Central memory CD8-positive, alpha-beta T cell (primary cell): Measurements from ENCODE around the gene NPIPB2.

ENCODE experiments used
- ATAC-seq: fragments of 150-1000 bp; cut with Tn5 transposase; replicated peaks from 2 replicates; pipeline ENCODE4 v1.10.0; 2022; ENCODE audit warnings: mild to moderate bottlenecking, moderate FRiP score, moderate number of reproducible peaks; ENCODE audit not compliant: poor library complexity, severe bottlenecking; ENCODE audit errors: extremely low read depth
- DNase-seq, 2 donors: peaks; one replicate each; pipeline ENCODE4 v3.0.0; 2021; ENCODE audit warnings: low spot score in 2 of 2
- H3K27ac Mint-ChIP-seq: one replicate; pipeline ENCODE4 v1.8.0; 2022; ENCODE audit warnings: low read depth, mild to moderate bottlenecking, moderate library complexity, mixed read lengths
- H3K27me3 Mint-ChIP-seq: one replicate; pipeline ENCODE4 v1.8.0; 2022; ENCODE audit warnings: mixed read lengths
- H3K36me3 Mint-ChIP-seq: one replicate; pipeline ENCODE4 v1.8.0; 2022; ENCODE audit warnings: mild to moderate bottlenecking, moderate library complexity, mixed read lengths; ENCODE audit not compliant: insufficient read depth
- H3K4me1 Mint-ChIP-seq: one replicate; pipeline ENCODE4 v1.8.0; 2022; ENCODE audit warnings: mixed read lengths
- H3K4me3 Mint-ChIP-seq: one replicate; pipeline ENCODE4 v1.8.0; 2022; ENCODE audit warnings: mild to moderate bottlenecking, moderate library complexity, mixed read lengths
- H3K9me3 Mint-ChIP-seq: one replicate; pipeline ENCODE4 v1.8.0; 2022; ENCODE audit warnings: mixed read lengths

NPIPB2 gene

DNA sequence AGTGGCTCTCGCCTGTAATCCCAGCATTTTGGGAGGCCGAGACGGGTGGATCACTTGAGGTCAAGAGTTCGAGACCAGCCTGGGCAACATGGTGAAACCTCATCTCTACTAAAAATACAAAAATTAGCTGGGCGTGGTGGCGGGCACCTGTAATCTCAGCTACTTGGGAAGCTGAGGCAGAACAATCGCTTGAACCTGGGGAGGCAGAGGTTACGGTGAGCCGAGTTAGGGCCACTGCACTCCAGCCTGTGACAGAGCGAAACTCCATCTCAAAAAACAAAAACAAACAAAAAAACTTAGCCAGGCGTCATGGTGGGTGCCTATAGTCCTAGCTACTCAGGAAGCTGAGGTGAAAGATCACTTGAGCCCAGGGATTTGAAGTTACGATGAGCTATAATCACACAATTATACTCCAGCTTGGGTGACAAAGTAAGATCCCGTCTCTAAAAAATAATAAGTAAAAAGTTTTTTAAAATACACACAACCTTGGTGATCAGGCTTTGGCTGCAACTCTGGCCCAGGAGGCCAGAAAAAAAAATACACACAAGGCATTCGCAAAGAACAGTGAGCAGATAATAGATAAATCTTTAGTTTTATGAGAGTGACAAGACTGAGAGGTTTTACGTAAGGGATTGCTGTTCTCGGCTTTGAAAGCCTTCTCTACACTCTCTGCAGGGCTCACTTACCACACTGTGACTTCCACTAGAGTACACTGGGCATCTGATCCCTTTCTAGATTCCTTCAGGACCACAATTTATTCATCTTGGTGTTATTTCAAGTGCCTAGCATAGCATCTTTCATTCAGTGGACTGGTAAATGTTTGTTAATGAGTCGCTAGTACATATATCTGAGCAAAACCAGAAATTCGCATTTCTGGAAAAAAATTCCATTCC, 31.9 kb downstream of the NPIPB2 start:
- no peaks in the 10 kb centered on the region for H3K27me3 Mint-ChIP-seq
- peaks cover 52% of the 10 kb centered on the region for H3K36me3 Mint-ChIP-seq
- peaks cover 56% of the 10 kb centered on the region for H3K4me1 Mint-ChIP-seq
- H3K4me3 Mint-ChIP-seq, result no peak overlapping the region
- H3K27ac Mint-ChIP-seq, result no peak overlapping the region
- no peaks in the 10 kb centered on the region for H3K9me3 Mint-ChIP-seq
- ATAC-seq (no peak), DNase-seq (no peak)

- Mint-ChIP-seq H3K9me3 (no peaks in the 10 kb centered on the region), H3K27ac (no peak overlapping the region), H3K36me3 (peaks cover 33% of the 10 kb centered on the region), H3K27me3 (no peaks in the 10 kb centered on the region), H3K4me1 (peaks cover 50% of the 10 kb centered on the region), H3K4me3 (no peak overlapping the region)
- DNase-seq (no peak), ATAC-seq (no peak)
These were observed 34.5 kb downstream of the NPIPB2 start for GRCh38 chr16:11907160-11907970.

- no peaks in the 10 kb centered on the region for H3K27me3 Mint-ChIP-seq
- H3K4me3 Mint-ChIP-seq, result no peak overlapping the region
- ATAC-seq (no peak), DNase-seq (no peak)
- H3K36me3 Mint-ChIP-seq, result peaks cover 29% of the 10 kb centered on the region
- H3K27ac Mint-ChIP-seq, result no peak overlapping the region
- no peaks in the 10 kb centered on the region for H3K9me3 Mint-ChIP-seq
- peaks cover 57% of the 10 kb centered on the region for H3K4me1 Mint-ChIP-seq
These were observed 37.9 kb downstream of the NPIPB2 start for GRCh38 chr16:11903906-11904305.

DNA sequence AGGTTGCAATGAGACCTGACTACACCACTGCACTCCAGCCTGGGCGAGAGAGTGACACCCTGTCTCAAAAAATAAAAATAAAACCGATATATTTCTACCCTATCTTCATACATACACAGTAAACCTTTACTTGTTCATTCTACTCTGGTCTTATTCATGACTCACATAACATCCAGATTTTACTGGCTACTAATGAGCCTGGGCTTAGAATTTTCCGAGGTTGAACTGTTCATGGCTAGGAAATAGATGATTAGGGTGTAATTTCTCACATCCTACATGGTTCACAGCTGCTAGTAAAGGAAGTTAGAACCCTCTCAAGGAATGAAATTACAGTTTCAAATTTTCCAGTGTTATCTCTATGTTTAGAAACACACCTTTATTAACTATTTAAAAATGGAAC, 40.8 kb downstream of the NPIPB2 start:
- H3K27ac Mint-ChIP-seq, result peak overlapping the region; percentile 41
- ATAC-seq, result no peak

GRCh38 chr16:11896486-11897176, 45.2 kb downstream of the NPIPB2 start:
- H3K27ac Mint-ChIP-seq, result peak overlapping the region; percentile 40
- H3K4me3 Mint-ChIP-seq, result no peak overlapping the region
- H3K36me3 Mint-ChIP-seq, result peaks cover 58% of the 10 kb centered on the region
- no peaks in the 10 kb centered on the region for H3K9me3 Mint-ChIP-seq
- ATAC-seq (no peak), DNase-seq (no peak)
- peaks cover 43% of the 10 kb centered on the region for H3K4me1 Mint-ChIP-seq
- no peaks in the 10 kb centered on the region for H3K27me3 Mint-ChIP-seq

More for the DNA sequence above, 40.8 kb downstream of the NPIPB2 start:
- peaks cover 36% of the 10 kb centered on the region for H3K36me3 Mint-ChIP-seq
- no peak for DNase-seq
- no peak overlapping the region for H3K4me3 Mint-ChIP-seq
- H3K4me1 Mint-ChIP-seq, result peaks cover 52% of the 10 kb centered on the region
- no peaks in the 10 kb centered on the region for H3K27me3 Mint-ChIP-seq
- H3K9me3 Mint-ChIP-seq, result no peaks in the 10 kb centered on the region

DNA sequence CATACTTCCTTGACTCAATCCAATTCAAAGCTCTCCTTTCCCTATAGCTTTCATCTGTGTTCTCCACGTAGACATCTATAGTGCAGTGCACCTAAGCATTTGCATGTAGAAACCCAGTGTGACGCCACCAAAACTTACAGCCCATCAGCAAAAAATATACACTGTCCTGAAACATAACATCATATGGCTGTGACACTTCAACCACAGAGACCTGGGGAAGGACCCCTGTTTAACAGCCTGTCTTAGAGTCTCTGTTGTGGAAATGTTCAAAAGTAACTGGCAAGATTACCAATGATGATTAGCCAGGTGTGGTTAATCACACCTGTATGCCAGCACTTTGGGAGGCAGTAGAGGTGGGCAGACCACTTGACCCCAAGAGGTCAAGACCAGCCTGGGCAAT, 48.3 kb downstream of the NPIPB2 start:
- ATAC-seq (no peak), DNase-seq (no peak)
- no peaks in the 10 kb centered on the region for H3K9me3 Mint-ChIP-seq
- H3K27ac Mint-ChIP-seq, result no peak overlapping the region
- no peak overlapping the region for H3K4me3 Mint-ChIP-seq
- H3K4me1 Mint-ChIP-seq, result peaks cover 18% of the 10 kb centered on the region
- no peaks in the 10 kb centered on the region for H3K27me3 Mint-ChIP-seq
- H3K36me3 Mint-ChIP-seq, result peaks cover 66% of the 10 kb centered on the region

DNA sequence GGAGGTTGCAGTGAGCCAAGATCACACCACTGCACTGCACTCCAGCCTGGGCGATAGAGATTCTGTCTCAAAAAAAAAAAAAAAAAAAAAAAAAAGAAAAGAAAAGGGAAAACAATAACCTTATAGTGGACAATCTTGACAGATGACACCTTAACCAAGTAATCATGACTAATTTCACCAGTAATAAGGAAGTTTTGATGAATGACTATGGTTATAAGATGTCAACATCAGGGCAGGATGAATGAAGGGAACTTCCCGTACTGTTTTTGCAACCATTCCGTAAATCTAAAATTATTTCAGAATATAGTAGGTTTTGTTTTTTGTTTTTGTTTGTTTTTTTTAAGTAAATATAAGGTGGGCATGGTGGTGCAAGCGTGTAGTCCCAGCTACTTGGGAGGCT, 49.1 kb downstream of the NPIPB2 start:
- H3K27me3 Mint-ChIP-seq, result no peaks in the 10 kb centered on the region
- no peak overlapping the region for H3K27ac Mint-ChIP-seq
- H3K4me1 Mint-ChIP-seq, result peaks cover 13% of the 10 kb centered on the region
- H3K4me3 Mint-ChIP-seq, result no peak overlapping the region
- DNase-seq (no peak), ATAC-seq (no peak)
- H3K9me3 Mint-ChIP-seq, result no peaks in the 10 kb centered on the region
- peaks cover 68% of the 10 kb centered on the region for H3K36me3 Mint-ChIP-seq

DNA sequence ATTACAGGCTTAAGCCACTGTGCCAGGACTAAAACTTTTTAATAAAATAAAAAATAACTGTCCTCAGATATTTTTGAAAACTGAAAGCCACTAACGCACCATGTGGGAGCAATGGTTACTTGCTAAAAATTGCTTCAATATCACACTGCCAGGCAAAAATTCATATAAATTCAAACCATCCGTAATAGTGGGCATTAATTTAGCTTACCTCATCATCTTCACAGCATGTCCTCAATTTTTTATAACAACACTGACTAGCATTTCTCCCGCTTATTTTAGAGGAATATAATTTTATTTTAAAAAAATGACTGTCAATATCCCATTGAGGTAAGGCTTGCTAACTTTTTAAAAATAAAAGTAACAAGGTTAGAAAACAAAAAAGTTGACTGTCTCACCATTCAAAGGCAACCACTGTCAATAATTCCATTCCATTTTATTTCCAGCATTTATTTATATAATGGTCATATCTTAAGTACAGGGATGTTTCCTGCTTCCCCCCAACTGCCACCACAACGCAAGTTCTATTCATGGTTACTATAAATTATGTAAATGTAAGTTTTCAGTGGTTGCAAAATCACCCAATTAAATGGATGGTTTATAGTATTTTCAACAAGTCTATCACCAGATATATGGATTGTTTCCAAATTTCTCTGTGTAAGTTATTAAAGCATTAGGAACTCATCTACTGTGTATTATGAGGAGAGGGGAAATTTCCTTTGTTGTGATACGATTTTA, 51.4 kb downstream of the NPIPB2 start:
- Mint-ChIP-seq H3K4me1 (peaks cover 6% of the 10 kb centered on the region), H3K9me3 (no peaks in the 10 kb centered on the region), H3K36me3 (peaks cover 69% of the 10 kb centered on the region), H3K27me3 (no peaks in the 10 kb centered on the region), H3K27ac (no peak overlapping the region), H3K4me3 (no peak overlapping the region)
- no peak for DNase-seq
- ATAC-seq, result no peak

- DNase-seq (no peak), ATAC-seq (no peak)
- Mint-ChIP-seq H3K4me1 (no peaks in the 10 kb centered on the region), H3K27me3 (no peaks in the 10 kb centered on the region), H3K4me3 (no peak overlapping the region), H3K27ac (peak overlapping the region; percentile 67), H3K9me3 (no peaks in the 10 kb centered on the region), H3K36me3 (peaks cover 68% of the 10 kb centered on the region)
These were observed 55.0 kb downstream of the NPIPB2 start for GRCh38 chr16:11886881-11887280.

DNA sequence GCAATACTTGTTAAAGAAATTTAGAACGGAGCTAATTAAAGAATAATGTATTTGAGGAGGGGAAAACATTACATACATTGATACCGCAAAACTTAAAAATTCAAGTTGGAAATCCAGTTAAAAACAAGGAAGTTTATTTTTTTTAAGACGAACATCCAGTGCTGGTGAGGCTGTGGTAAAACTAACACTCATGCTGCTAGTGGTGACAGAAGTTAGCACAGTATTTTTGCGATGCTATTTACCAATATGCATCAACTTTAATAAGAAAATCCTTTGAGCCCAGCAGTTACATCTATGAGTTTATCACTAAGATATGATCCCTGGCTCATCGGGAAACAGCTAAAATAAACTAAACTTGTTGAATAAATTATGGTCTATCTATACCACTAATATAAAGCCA, 57.8 kb downstream of the NPIPB2 start:
- Mint-ChIP-seq H3K4me3 (no peak overlapping the region), H3K27me3 (no peaks in the 10 kb centered on the region), H3K9me3 (no peaks in the 10 kb centered on the region), H3K27ac (no peak overlapping the region), H3K4me1 (no peaks in the 10 kb centered on the region), H3K36me3 (peaks cover 70% of the 10 kb centered on the region)
- no peak for ATAC-seq
- no peak for DNase-seq

GRCh38 chr16:11880007-11880406, 61.8 kb downstream of the NPIPB2 start:
- H3K4me1 Mint-ChIP-seq, result no peaks in the 10 kb centered on the region
- no peak for DNase-seq
- H3K27ac Mint-ChIP-seq, result no peak overlapping the region
- H3K36me3 Mint-ChIP-seq, result peaks cover 63% of the 10 kb centered on the region
- H3K4me3 Mint-ChIP-seq, result no peak overlapping the region
- H3K27me3 Mint-ChIP-seq, result no peaks in the 10 kb centered on the region
- no peaks in the 10 kb centered on the region for H3K9me3 Mint-ChIP-seq
- no peak for ATAC-seq

DNA sequence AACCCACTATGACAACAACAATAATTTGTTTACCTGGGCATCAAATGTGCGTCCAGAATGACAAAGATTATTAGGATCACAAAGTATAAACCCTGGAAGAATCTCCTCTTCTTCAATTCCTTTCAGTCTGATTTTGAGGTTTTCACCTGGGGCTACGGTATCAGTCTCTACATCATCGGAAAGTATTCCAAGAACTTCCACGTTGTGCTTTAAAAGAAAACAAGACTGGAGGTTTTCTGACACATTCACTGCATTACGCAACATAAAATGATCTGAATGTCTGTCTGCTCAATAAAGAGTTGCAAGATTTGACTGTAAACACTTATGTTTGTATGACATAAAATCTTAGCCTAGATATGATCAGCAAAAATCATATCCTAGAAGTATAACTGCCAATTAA, 64.5 kb downstream of the NPIPB2 start:
- DNase-seq (no peak), ATAC-seq (no peak)
- Mint-ChIP-seq H3K4me3 (no peak overlapping the region), H3K36me3 (peaks cover 67% of the 10 kb centered on the region), H3K4me1 (no peaks in the 10 kb centered on the region), H3K27ac (no peak overlapping the region), H3K27me3 (no peaks in the 10 kb centered on the region), H3K9me3 (no peaks in the 10 kb centered on the region)
